Measurements from ENCODE around the gene BCL2L1. TPM values are rescaled to one million over a fixed set of nuclear protein-coding genes. Genes with fewer than 3 reads are reported as not detected.

The BCL2L1 gene
- total RNA-seq, 4 donors from 2014 or later: 89.0 to 112 (median 94.9) TPM

GRCh38 chr20:31673943-31674463 is 48.7 kb downstream of the BCL2L1 start:
- TF ChIP-seq, protein P1, sequence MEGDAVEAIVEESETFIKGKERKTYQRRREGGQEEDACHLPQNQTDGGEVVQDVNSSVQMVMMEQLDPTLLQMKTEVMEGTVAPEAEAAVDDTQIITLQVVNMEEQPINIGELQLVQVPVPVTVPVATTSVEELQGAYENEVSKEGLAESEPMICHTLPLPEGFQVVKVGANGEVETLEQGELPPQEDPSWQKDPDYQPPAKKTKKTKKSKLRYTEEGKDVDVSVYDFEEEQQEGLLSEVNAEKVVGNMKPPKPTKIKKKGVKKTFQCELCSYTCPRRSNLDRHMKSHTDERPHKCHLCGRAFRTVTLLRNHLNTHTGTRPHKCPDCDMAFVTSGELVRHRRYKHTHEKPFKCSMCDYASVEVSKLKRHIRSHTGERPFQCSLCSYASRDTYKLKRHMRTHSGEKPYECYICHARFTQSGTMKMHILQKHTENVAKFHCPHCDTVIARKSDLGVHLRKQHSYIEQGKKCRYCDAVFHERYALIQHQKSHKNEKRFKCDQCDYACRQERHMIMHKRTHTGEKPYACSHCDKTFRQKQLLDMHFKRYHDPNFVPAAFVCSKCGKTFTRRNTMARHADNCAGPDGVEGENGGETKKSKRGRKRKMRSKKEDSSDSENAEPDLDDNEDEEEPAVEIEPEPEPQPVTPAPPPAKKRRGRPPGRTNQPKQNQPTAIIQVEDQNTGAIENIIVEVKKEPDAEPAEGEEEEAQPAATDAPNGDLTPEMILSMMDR (IDR thresholded peaks at IDR 0.05; ENCODE audit: low read depth): no peak

- TF ChIP-seq, protein P1 (IDR thresholded peaks at IDR 0.05; ENCODE audit: low read depth): no peak
These were observed 49.2 kb downstream of the BCL2L1 start for GRCh38 chr20:31673435-31673834.

- TF ChIP-seq, protein P1 (IDR thresholded peaks at IDR 0.05; ENCODE audit: low read depth): no peak
These were observed 51.3 kb downstream of the BCL2L1 start for GRCh38 chr20:31671324-31671723.

DNA sequence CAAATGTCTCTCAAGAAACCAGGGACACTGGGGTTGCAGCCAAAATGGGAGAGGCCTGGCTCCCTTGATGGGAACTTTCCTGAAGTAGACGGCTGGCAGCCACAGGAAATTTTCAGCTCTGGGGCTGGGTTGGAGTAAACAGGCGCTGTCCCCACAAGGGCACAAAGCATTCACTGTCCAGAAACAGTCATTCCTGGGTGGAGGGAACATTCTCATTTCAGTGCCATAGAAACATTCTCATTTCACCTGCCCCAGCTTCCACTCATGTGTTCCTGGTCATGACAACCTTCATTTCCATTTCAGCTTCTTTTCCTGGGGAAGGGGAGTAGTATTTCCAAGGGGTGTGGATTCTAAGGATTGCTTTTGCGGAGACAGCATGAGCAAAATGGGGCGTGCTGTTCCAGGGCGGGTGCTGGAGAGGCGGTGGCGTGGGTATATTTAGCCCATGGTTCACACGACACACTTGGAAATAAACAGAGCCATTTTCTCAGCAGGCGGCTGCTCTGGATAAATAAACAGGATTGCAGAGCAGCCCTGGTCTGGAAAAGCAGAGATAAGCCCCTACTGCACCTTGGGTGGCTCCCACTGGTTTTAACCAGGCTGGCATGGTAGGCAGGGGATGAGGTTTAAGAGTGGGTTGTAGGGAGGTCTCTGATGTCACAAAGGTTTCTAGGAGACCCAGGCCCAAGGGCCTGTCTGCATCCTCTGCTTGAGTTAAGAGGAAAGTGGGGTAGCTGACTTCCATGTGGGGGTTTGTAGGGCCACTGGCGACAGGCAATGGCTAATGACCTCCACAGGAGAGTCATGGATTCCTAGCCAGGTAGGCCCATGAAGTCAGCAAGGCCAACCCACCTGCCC is 52.1 kb downstream of the BCL2L1 start:
- TF ChIP-seq, protein P1 (IDR thresholded peaks at IDR 0.05; ENCODE audit: low read depth): no peak

GRCh38 chr20:31669876-31670275 is 52.8 kb downstream of the BCL2L1 start:
- TF ChIP-seq, protein P1 (IDR thresholded peaks at IDR 0.05; ENCODE audit: low read depth): no peak

- TF ChIP-seq, protein P1 (IDR thresholded peaks at IDR 0.05; ENCODE audit: low read depth): no peak
These were observed 55.1 kb downstream of the BCL2L1 start for GRCh38 chr20:31667315-31668285.

All from subcutaneous adipose tissue (tissue), 4 donors.